NCI-H2171 (cell line): ENCODE measurements around the gene DTD1.

ENCODE experiments used
- DNase-seq: peaks from one replicate; lab custom pipeline; 2025; lab: John Stamatoyannopoulos, UW

Gene DTD1

DNA sequence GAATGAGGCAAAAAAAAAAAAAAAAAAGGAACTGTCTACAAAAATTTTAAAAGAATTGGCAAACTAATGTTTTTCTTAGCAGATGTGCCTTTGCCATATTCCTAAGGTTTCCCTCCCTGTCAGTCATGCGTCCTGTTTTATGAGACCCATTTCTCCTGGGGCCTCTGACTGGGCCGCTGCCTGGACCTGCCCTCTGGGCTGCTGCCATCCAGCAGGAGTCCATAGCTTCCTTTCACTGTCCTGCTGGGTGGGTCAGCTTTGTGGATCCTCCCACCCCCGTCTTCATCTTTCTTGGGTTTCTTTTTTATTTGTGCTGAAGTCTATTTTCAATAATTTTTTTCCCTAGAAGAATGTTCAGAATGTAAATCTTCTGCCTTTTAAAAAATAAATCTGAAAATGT, 114.9 kb downstream of the DTD1 start:
- DNase-seq = no peak

DNA sequence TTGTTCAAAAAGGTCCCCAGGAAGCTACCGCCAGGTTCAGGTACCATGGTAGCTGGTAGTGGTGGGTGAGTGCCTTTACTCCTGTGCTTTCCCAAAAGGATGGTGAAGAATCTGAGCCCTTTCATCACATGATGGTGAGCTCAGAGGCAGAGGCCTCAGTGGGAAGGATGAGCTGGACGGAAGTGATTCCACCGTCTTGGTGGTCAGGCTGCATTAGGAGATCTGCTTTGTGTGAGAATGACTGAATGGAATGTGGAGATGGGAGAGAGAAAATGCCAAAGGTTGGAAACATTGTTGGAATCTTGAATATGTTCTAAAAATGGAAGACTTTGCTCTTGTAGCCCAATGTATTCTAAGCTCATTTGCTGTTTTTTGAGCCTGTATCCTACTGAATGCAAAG, 117.6 kb downstream of the DTD1 start:
- DNase-seq = no peak

- DNase-seq = no peak
Observed at GRCh38 chr20:18705910-18706309, 118.1 kb downstream of the DTD1 start.

DNA sequence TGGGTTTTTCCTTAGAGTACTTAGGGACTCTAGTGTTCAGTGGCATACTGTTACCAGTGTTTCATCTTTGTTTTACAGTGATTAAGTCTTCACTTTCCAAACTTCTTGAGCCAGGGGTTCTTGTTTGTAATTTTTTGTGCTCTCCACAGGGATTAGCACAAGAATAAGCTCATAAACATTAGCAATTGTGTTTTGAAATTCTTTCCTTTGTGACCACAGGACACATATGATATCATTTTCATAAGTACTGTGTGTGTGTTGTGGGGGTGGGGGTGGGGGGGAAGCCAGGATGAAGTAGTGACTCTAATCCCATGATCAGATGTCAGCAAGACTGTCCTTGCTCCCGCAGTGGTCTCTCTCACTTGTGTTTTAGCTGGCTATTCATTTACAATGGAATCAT, 124.3 kb downstream of the DTD1 start:
- DNase-seq = no peak

DNA sequence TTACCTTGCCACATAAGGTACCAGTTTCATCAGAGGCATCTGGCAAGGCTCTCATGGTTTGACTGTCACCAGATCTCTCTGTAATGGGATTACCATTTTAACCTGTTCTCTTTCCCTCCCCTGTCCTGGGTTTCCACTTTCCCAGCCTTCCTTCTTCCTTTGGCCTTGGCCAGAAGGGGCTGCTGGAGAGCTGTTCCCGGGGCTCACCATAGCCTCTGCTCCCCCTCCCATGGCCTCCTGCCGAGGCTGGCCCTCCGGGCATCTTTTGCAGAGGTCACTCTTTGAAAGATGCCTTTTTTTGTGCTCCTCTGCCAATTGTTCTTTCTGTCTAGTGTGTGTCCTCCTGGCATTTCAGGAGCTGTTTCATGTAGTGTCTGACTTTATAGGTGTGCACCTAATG, 125.0 kb downstream of the DTD1 start:
- no peak for DNase-seq

DNA sequence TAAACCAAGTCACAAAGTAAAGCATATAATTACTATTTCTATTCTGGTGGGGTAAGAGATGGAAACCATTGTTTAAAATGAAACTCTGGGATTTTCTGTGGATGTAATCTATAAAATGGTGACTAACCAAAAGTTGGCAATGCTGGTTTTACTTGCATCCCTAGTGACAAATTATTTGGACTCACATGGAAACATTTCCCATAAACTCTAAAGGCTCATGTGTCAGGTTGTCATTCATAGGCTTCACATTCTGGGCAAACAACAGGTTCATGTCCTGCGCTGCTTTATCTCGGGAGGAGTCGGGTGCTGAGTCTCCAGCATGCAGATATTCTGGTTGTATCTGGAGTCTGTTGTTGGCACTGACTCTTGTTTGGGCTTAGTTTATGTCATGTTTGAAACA, 127.7 kb downstream of the DTD1 start:
- no peak for DNase-seq

GRCh38 chr20:18717062-18717461, 129.2 kb downstream of the DTD1 start:
- no peak for DNase-seq

- no peak for DNase-seq
Observed at GRCh38 chr20:18718129-18718528, 130.3 kb downstream of the DTD1 start.

GRCh38 chr20:18719426-18719825, 131.6 kb downstream of the DTD1 start:
- DNase-seq = no peak

DNA sequence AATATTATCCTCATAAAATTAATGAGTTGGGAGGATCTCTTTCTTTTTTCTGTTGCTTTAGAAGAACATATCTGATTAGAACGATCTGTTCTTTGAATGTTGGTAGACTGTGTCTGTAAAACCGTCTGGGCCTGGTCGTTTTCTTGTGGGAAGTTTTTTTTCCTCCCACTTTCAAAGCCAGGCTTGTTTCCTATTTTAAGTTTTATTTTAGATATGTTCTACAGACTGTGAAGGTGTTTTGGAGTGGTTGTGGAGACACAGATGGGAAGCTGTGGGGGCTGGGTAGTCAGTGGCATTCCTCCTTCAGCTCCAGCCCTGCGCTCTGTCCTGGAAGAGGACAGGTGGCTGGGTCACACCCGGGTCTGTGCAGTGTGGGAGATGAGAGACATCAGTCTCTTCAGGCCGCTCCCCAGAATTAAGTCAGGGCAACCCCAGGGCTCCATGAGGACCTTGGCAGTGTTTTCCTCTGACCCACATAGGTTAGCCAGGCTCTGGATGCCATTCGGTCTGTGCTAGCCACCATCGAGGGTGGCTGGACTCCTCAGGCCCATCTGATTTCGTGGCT, 133.8 kb downstream of the DTD1 start:
- DNase-seq = no peak

DNA sequence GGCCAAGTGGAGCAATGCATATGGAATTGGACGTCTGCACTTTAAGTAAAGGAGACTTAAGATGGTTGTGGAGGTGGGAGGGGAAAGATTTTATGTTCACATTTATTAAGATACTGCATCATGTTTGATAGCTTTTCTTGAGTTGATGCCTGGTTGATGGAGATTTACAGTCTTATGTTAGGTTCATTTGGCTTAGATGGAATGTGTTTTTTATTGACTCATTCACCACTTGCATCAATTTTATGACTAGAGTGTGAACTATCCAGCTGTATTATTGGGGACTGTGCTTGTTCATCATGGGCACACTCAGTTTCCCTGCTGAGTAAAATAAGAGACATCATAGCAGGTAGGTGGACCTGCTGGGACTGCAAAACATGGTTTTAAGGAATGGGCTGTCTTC, 134.5 kb downstream of the DTD1 start:
- DNase-seq = no peak

GRCh38 chr20:18724077-18724476, 136.2 kb downstream of the DTD1 start:
- DNase-seq = no peak

DNA sequence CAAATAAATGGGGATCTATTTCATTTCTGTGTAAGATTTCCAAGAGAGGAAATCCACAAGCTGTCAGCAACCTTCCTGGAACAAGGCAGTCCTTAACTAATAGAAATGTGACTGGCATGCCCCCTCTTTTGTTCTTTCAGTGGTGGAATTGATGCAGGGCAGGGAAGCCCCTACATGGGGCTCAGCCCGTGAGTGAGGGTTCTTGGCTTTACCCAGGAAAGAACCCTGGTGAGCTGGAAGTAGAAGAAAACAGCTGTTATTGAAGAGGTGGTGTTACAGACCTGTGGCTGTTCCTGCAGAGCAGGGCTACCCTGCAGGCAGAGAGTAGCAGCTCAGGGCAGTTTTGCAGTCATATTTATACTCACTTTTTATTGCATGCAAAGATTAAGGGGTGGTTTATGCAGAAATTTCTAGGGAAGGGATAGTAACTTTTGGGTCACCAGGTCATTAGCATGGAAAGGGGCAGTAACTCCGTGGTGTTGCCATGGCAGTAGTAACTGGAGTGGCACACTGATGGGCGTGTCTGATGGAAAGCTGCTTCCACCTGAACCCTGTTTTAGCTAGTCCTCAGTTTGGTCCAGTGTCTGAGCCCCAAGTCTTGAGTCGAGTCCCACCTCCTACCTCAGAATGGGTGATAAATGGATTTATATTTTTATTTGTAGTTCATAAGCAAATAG, 137.1 kb downstream of the DTD1 start:
- no peak for DNase-seq

- DNase-seq = peak; percentile 89
Observed at GRCh38 chr20:18727032-18727508, 139.2 kb downstream of the DTD1 start.

DNA sequence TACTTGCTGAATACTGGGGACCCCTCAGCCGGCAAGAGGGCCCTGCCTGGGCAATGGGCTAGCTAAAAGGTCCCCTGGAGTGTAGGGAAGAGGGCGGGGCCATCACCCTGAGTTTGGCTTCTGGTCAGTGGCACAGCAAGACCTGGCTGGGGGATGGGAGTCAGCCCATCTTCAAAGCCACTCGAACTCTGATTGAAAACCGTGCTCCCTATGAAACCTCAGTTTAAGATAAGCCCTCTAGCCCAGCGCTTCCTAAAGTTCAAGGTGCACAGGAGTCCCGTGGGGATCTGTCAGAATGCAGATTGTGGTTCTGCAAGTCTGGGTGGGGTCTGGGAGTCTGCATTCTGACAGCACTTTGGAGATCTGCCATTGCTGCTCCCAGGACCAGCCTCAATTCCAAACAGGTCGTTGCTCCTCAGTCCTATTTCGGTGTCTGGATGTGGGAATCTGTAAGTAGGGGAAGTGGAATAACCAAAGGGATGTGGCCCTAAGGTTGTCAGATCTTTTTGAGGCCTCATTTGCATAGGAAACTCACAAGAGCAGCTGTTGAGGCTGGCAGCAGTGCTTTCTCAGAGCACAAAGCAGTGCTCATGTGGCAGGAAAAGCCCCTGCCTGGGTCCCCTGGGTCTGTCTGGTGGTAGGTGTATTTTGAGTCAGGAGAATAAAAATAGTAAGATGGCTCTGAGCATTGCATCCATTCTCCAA, 140.5 kb downstream of the DTD1 start:
- peak; percentile 58 for DNase-seq

DNA sequence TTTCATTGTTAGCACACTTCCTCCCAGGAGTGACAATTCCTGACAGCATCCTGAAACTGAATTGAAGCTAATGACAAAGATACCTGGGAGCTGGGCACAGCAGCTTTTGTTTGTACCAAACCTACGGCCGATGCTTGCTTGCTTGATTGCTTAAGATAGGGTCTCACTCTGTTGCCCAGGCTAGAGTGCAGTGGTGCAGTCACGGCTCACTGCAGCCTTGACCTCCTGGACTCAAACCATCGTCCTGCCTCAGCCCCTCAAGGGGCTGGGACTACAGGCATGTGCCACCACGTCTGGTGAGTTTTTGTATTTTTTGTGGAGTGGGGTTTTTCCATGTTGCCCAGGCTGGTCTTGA, 141.0 kb downstream of the DTD1 start:
- DNase-seq = no peak

DNA sequence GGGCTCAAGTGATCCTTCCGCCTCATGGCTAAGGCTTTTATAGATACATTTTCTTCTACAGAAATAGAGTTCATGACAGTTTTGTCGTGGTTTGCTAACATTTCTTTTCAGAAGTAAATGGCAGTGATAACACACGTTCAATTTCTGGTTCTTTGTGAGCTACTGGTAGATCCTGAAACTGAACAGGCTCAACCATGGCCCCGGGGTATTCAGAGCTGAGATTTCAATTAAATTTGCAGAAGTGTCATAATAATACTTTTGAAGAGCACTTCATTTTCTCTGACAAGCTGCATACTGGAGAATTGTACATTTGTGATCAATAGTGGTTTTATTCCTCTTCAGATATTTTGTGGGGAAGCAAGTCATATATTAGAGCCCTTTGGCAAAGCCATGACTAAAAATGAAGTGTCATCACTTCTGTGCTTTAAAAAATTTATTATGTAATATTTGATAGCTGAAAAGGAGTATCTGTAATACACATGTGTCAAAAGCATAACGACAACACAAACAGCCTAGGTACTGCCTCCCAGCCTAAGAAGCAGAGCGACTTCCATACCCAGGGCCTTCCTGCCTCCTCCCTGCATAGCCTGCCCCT, 141.5 kb downstream of the DTD1 start:
- no peak for DNase-seq

GRCh38 chr20:18731940-18732339, 144.1 kb downstream of the DTD1 start:
- no peak for DNase-seq

DNA sequence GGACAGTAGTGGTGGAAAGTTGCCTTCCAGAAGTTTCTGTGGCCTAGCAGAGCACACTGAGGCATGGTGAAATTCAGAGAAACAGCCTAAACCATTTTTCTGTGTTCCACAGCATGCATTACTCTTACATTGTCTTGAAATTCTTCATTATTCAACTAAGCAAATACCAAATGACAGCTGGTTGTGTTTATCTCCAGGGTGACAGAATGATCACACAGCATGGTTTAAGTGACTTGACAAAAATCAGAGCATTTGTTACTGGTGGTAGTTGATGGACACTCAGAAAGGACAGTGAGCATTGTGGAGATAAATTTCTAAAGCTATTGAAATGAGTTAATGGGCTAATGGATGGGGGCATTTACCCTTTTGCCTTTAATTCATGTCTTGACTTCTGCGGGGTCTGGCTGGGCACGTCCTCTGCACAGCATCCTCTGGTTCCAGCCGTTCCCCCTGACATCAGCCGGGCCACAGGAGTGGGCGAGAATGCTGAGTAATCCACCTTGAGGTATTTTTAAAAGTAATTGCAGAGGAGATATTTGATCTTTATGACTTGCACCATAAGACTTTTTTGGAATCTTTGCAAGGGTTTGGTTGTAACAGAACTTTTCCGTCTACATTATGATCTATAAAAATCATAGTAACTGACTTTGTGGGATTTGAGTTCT, 146.8 kb downstream of the DTD1 start:
- DNase-seq = no peak

GRCh38 chr20:18737140-18737539, 149.3 kb downstream of the DTD1 start:
- DNase-seq = no peak

- DNase-seq = no peak
Observed at GRCh38 chr20:18738055-18738454, 150.2 kb downstream of the DTD1 start.

DNA sequence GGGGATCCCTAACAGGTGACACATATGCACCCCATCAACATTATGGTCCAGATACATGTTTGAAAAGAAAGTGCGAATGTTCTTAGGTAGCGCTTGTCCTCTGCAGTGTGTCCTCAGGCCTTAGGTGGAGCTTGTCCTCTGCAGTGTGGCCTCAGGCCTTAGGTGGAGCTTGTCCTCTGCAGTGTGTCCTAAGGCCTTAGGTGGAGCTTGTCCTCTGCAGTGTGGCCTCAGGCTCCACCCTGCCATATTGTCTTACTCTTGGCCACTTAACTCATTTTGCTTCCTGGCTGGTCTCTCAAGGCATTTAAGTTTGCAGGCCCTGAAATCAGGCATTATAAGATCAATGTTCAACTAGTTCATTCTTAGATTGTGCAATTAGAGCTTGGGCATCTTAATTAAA, 151.0 kb downstream of the DTD1 start:
- no peak for DNase-seq

- peak; percentile 67 for DNase-seq
Observed at GRCh38 chr20:18739751-18740166, 151.9 kb downstream of the DTD1 start.
